ENCODE results near the gene FCER2. TPM values are rescaled to one million over a fixed set of nuclear protein-coding genes. Genes with fewer than 3 reads are reported as not detected.

FCER2 gene
- total and polyA plus RNA-seq, 7 donors: 0.06 to 0.54 (median 0.22) TPM; not detected in 3

GRCh38 chr19:7736148-7736547, 34.2 kb upstream of the FCER2 start:
- no peak for DNase-seq

GRCh38 chr19:7734220-7735203, 32.6 kb upstream of the FCER2 start:
- Histone ChIP-seq H3K4me1 (no peaks in the 10 kb centered on the region), H3K36me3 (ENCODE audit: insufficient read depth in 1 of 2, low read depth in 1 of 2) (no peaks in the 10 kb centered on the region), H3K4me3 (no peak overlapping the region), H3K27ac (no peak overlapping the region), H3K27me3 (ENCODE audit: insufficient read depth in 3 of 3, low read length in 2 of 3) (peaks cover 0 to 42% (median 17%) of the 10 kb centered on the region in 3 donors), H3K9me3 (no peaks in the 10 kb centered on the region)
- ATAC-seq (no peak), DNase-seq (no peak)
- TF ChIP-seq CTCF (IDR thresholded peaks at IDR 0.05): no peak
- WGBS, 3 donors: 50 to 60% (median 50%) methylated on average over 10 to 12 of the region's 12 CpGs
- intact Hi-C loops (cut with DNase I): no loop called here

More at GRCh38 chr19:7736148-7736547, 34.2 kb upstream of the FCER2 start:
- no peak for TF ChIP-seq CTCF (IDR thresholded peaks at IDR 0.05)
- peaks cover 0 to 25% (median 7%) of the 10 kb centered on the region in 3 donors for H3K27me3 ChIP-seq (ENCODE audit: insufficient read depth in 3 of 3, low read length in 2 of 3)
- no peak overlapping the region for H3K27ac ChIP-seq
- no peaks in the 10 kb centered on the region for H3K4me1 ChIP-seq
- no peaks in the 10 kb centered on the region for H3K9me3 ChIP-seq
- no peak overlapping the region for H3K4me3 ChIP-seq
- 32 to 75% (median 50%) methylated on average over 1 of the region's 1 CpG for WGBS, 3 donors
- intact Hi-C loops (cut with DNase I): no loop called here
- no peaks in the 10 kb centered on the region for H3K36me3 ChIP-seq (ENCODE audit: insufficient read depth in 1 of 2, low read depth in 1 of 2)
- ATAC-seq: no peak

- Histone ChIP-seq H3K36me3 (ENCODE audit: insufficient read depth in 1 of 2, low read depth in 1 of 2) (no peaks in the 10 kb centered on the region), H3K9me3 (no peaks in the 10 kb centered on the region), H3K27ac (no peak overlapping the region), H3K4me3 (no peak overlapping the region), H3K4me1 (no peaks in the 10 kb centered on the region), H3K27me3 (ENCODE audit: insufficient read depth in 3 of 3, low read length in 2 of 3) (peaks cover 0 to 52% (median 19%) of the 10 kb centered on the region in 3 donors)
- WGBS, 3 donors: 70 to 83% (median 78%) methylated on average over 6 of the region's 6 CpGs
- intact Hi-C loops (cut with DNase I): no loop called here
- DNase-seq: no peak
- TF ChIP-seq CTCF (IDR thresholded peaks at IDR 0.05): no peak
- ATAC-seq: no peak
Observed at GRCh38 chr19:7733376-7733775, 31.4 kb upstream of the FCER2 start.

GRCh38 chr19:7732045-7732444, 30.1 kb upstream of the FCER2 start, which contains the start of gene CLEC4G:
CLEC4G (minus strand) TSS chr19:7732110; CDS start chr19:7732102, 8 bp downstream.
- TF ChIP-seq CTCF (IDR thresholded peaks at IDR 0.05): no peak
- Histone ChIP-seq H3K27ac (no peak within 1 kb of the TSS), H3K9me3 (no peaks in the 10 kb centered on the region), H3K27me3 (ENCODE audit: insufficient read depth in 3 of 3, low read length in 2 of 3) (peaks cover 0 to 61% (median 19%) of the 10 kb centered on the region in 3 donors), H3K36me3 (ENCODE audit: insufficient read depth in 1 of 2, low read depth in 1 of 2) (no peaks in the 10 kb centered on the region), H3K4me1 (no peaks in the 10 kb centered on the region), H3K4me3 (no peak within 1 kb of the TSS)
- no peak for DNase-seq
- intact Hi-C loops (cut with DNase I): no loop called here
- ATAC-seq: no peak
- WGBS, 3 donors: 44 to 50% (median 49%) methylated on average over 7 to 9 of the region's 9 CpGs

Data from psoas muscle (tissue), 8 donors.